Neural progenitor cell (in vitro differentiated cells): Measurements from ENCODE around the gene UGGT1.

Experiments used
- EZH2 ChIP-seq: fragments of 200-600 bp; sonication (generic); IDR thresholded peaks from 2 replicates; pipeline ENCODE4 v1.6.1; 2017; ENCODE audit warnings: antibody characterized with exemption, mild to moderate bottlenecking, moderate library complexity
- EZH2phosphoT487 ChIP-seq: fragments of 200-600 bp; sonication (generic); IDR thresholded peaks from 2 replicates; pipeline ENCODE4 v1.6.1; 2017; ENCODE audit warnings: antibody characterized with exemption
- TF ChIP-seq, protein P1 (sequence below): fragments of 200-600 bp; sonication (generic); IDR thresholded peaks from 2 replicates; pipeline ENCODE4 v1.5.1; 2017; ENCODE audit warnings: antibody characterized with exemption, mild to moderate bottlenecking

DNA sequence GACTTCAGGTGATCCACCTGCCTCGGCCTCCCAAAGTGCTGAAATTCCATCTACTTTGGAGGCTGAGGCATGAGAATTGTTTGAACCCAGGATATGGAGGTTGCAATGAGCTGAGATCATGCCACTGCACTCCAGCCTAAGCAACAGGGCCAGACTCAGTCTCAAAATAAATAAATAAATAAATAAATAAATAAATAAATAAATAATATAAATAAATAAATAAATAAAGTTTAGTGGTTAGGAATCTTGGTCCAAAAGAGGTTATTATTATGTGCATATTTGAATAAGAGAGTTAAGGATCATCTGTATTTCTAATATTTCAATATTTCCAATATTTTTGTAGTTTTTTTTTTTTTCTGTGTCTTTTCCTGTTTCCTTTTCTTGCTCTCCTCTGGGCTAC, 136.9 kb downstream of the UGGT1 start:
- TF ChIP-seq, protein P1, sequence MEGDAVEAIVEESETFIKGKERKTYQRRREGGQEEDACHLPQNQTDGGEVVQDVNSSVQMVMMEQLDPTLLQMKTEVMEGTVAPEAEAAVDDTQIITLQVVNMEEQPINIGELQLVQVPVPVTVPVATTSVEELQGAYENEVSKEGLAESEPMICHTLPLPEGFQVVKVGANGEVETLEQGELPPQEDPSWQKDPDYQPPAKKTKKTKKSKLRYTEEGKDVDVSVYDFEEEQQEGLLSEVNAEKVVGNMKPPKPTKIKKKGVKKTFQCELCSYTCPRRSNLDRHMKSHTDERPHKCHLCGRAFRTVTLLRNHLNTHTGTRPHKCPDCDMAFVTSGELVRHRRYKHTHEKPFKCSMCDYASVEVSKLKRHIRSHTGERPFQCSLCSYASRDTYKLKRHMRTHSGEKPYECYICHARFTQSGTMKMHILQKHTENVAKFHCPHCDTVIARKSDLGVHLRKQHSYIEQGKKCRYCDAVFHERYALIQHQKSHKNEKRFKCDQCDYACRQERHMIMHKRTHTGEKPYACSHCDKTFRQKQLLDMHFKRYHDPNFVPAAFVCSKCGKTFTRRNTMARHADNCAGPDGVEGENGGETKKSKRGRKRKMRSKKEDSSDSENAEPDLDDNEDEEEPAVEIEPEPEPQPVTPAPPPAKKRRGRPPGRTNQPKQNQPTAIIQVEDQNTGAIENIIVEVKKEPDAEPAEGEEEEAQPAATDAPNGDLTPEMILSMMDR = no peak
- TF ChIP-seq EZH2phosphoT487 (no peak), EZH2 (no peak)
